WTC11 (cell line): ENCODE results near the gene STRN4. TPM values are rescaled to one million over a fixed set of nuclear protein-coding genes. Genes with fewer than 3 reads are reported as not detected.

Experiments used
- ATAC-seq: fragments of 200-7000 bp; cut with Tn5 transposase; 2 replicates; pipeline ENCODE4 v1.10.0; 2021; ENCODE audit warnings: mild to moderate bottlenecking, moderate library complexity
- CTCF ChIA-PET: fragments of 300-600 bp; sonication (Branson Sonifier 250); formaldehyde crosslinking; loops from one replicate; lab custom pipeline; 2021; ENCODE audit warnings: antibody characterized with exemption; lab: Charles Lee
- POLR2A ChIA-PET: fragments of 350-600 bp; sonication (Branson Sonifier 250); formaldehyde crosslinking; loops from one replicate; lab custom pipeline; 2021; ENCODE audit warnings: antibody characterized with exemption; lab: Charles Lee
- DNase-seq: peaks from one replicate; pipeline ENCODE4 v3.0.0; 2021; ENCODE audit warnings: low spot score
- H3K27ac Mint-ChIP-seq: 2 replicates; pipeline ENCODE4 v1.8.0; 2021; ENCODE audit warnings: mixed read lengths
- H3K27me3 Mint-ChIP-seq: 2 replicates; pipeline ENCODE4 v1.8.0; 2021; ENCODE audit warnings: low read depth, mild to moderate bottlenecking, moderate library complexity, mixed read lengths
- H3K36me3 Mint-ChIP-seq: 2 replicates; pipeline ENCODE4 v1.8.0; 2021; ENCODE audit warnings: mixed read lengths
- H3K4me1 Mint-ChIP-seq: 2 replicates; pipeline ENCODE4 v1.8.0; 2022; ENCODE audit warnings: mixed read lengths
- H3K4me3 Mint-ChIP-seq: 2 replicates; pipeline ENCODE4 v1.8.0; 2021; ENCODE audit warnings: mild to moderate bottlenecking, moderate library complexity, mixed read lengths
- H3K9me3 Mint-ChIP-seq: 2 replicates; pipeline ENCODE4 v1.8.0; 2021; ENCODE audit warnings: mixed read lengths
- CDX4 ChIP-seq: fragments of 250-450 bp; sonication (Bioruptor Pico); IDR thresholded peaks from 2 replicates; pipeline ENCODE4 v1.9.0; 2021; ENCODE audit warnings: moderate library complexity, mild to moderate bottlenecking, inconsistent platforms, borderline replicate concordance
- ZBTB21 ChIP-seq: sonication (generic); formaldehyde crosslinking; IDR thresholded peaks from 2 replicates; pipeline ENCODE4 v1.8.1; 2023; ENCODE audit warnings: mild to moderate bottlenecking, missing genetic modification reagents, borderline replicate concordance
- ZNF121 ChIP-seq: sonication (generic); formaldehyde crosslinking; IDR thresholded peaks from 2 replicates; pipeline ENCODE4 v1.8.0; 2023; ENCODE audit warnings: missing genetic modification reagents
- ZNF138 ChIP-seq: sonication (generic); formaldehyde crosslinking; conservative IDR thresholded peaks from 2 replicates; pipeline ENCODE4 v1.8.1; 2022; ENCODE audit warnings: mild to moderate bottlenecking, moderate library complexity, missing genetic modification reagents
- ZNF532 ChIP-seq: fragments of 250-450 bp; sonication (Bioruptor Pico); IDR thresholded peaks from 2 replicates; pipeline ENCODE4 v1.9.0; 2021; ENCODE audit warnings: mild to moderate bottlenecking, borderline replicate concordance
- total RNA-seq: library from RNA; stranded (reverse); gene quantifications from 3 replicates; pipeline ENCODE4 v1.2.3, GENCODE V29; 2021
- TF ChIP-seq, protein P1 (sequence below): sonication (generic); formaldehyde crosslinking; IDR thresholded peaks from 2 replicates; pipeline ENCODE4 v1.8.0; 2023; ENCODE audit warnings: missing genetic modification reagents
- TF ChIP-seq, protein P2 (sequence below): fragments of 200-600 bp; IDR thresholded peaks from 2 replicates; pipeline ENCODE4 v1.8.0; 2022; ENCODE audit warnings: antibody characterized with exemption

STRN4 gene
- total RNA-seq, 1 experiment from 2014 or later, result 144 TPM

DNA sequence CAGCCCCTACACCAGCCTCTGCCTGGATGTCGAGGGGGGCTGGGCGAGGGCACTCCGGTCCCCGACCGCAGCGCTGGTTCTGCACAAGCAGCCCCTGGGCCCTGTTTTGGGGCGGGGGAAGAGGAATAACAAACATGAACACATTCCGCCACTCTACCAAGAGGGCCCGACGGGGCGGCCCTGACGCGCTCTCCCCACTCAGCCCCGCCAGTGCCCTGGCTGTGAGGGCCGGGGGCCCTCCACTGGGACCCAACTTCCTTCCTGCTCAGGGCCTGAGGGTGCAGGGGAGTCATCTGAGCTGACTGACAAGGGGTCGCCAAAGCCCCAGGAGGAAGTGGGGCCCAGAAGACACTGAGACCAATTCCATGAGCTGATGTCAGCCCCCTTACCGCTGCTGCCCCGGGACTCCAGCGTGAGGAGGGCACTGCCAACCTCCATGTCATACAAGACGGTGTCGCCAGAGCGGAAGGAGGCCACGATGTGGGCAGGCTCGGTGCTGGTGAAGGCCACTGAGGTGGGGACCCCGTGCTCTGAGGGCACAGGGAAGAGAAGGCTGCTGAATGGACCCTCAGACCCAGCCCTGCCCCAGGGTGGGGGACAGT is 23.7 kb downstream of the STRN4 start (continued):
- TF ChIP-seq ZNF532 (CRISPR knock-in tag) (no peak), CDX4 (CRISPR knock-in tag) (no peak), ZNF121 (CRISPR knock-in tag) (no peak)
- TF ChIP-seq, protein P1, sequence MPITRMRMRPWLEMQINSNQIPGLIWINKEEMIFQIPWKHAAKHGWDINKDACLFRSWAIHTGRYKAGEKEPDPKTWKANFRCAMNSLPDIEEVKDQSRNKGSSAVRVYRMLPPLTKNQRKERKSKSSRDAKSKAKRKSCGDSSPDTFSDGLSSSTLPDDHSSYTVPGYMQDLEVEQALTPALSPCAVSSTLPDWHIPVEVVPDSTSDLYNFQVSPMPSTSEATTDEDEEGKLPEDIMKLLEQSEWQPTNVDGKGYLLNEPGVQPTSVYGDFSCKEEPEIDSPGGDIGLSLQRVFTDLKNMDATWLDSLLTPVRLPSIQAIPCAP (CRISPR knock-in tag), result no peak
- TF ChIP-seq, protein P2, sequence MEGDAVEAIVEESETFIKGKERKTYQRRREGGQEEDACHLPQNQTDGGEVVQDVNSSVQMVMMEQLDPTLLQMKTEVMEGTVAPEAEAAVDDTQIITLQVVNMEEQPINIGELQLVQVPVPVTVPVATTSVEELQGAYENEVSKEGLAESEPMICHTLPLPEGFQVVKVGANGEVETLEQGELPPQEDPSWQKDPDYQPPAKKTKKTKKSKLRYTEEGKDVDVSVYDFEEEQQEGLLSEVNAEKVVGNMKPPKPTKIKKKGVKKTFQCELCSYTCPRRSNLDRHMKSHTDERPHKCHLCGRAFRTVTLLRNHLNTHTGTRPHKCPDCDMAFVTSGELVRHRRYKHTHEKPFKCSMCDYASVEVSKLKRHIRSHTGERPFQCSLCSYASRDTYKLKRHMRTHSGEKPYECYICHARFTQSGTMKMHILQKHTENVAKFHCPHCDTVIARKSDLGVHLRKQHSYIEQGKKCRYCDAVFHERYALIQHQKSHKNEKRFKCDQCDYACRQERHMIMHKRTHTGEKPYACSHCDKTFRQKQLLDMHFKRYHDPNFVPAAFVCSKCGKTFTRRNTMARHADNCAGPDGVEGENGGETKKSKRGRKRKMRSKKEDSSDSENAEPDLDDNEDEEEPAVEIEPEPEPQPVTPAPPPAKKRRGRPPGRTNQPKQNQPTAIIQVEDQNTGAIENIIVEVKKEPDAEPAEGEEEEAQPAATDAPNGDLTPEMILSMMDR, result no peak

DNA sequence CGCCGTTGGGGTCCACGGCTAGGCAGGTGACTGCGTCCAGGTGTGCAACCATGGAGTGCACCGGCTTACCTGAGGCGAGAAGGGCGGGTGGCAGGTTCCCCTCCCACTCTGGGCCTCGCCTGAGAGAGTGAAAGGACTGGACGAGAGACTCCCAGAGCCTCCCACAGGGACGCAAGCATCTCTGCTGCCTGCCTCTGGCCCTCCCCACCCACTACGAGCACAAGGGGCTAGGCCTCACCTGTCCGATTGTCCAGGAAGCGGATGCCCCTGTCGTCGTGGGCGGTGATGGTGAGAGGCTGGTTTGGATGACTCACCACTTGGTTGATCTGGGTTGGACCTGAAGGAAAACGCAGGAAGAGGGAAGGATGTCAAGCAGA is 24.3 kb downstream of the STRN4 start:
- Mint-ChIP-seq H3K27ac (peak overlapping the region; percentile 97), H3K9me3 (no peaks in the 10 kb centered on the region), H3K36me3 (peaks cover 31% of the 10 kb centered on the region), H3K4me1 (peaks cover 16% of the 10 kb centered on the region), H3K4me3 (no peak overlapping the region), H3K27me3 (no peaks in the 10 kb centered on the region; the same call in 1 of the 2 replicates)
- ChIA-PET POLR2A (no interaction called here), CTCF (interaction anchor here (1.0 to 1.4 kb wide), 4 partner anchors 8 to 45 kb away, joined by 3 to 6 read pairs (median 4); no protein-coding TSS in a partner anchor)
- ATAC-seq, result no peak
- no peak for DNase-seq
- TF ChIP-seq CDX4 (CRISPR knock-in tag) (no peak), ZBTB21 (CRISPR knock-in tag) (no peak)
- TF ChIP-seq, all 79 proteins: peak for 0

GRCh38 chr19:46721269-46722003 is 24.8 kb downstream of the STRN4 start:
- POLR2A ChIA-PET, result no interaction called here
- H3K27me3 Mint-ChIP-seq, result no peaks in the 10 kb centered on the region; the same call in 1 of the 2 replicates
- peaks cover 27% of the 10 kb centered on the region for H3K36me3 Mint-ChIP-seq
- H3K27ac Mint-ChIP-seq, result peak overlapping the region; percentile 97
- TF ChIP-seq, protein P2, result peak; percentile 29; the same call in 1 of the 2 replicates
- no peak for TF ChIP-seq ZNF138 (CRISPR knock-in tag)
- TF ChIP-seq, all 79 proteins: peak for 1
- Mint-ChIP-seq H3K4me3 (no peak overlapping the region), H3K9me3 (no peaks in the 10 kb centered on the region), H3K4me1 (peaks cover 15% of the 10 kb centered on the region)
- peak; percentile 64 for DNase-seq
- CTCF ChIA-PET, result interaction anchor here (0.5 to 1.4 kb wide), 8 partner anchors 9 to 104 kb away, joined by 3 to 6 read pairs (median 4); no protein-coding TSS in a partner anchor
- peak; percentile 9; the same call in 1 of the 2 replicates for ATAC-seq
